ENCODE data around the gene RNF141.

DNA sequence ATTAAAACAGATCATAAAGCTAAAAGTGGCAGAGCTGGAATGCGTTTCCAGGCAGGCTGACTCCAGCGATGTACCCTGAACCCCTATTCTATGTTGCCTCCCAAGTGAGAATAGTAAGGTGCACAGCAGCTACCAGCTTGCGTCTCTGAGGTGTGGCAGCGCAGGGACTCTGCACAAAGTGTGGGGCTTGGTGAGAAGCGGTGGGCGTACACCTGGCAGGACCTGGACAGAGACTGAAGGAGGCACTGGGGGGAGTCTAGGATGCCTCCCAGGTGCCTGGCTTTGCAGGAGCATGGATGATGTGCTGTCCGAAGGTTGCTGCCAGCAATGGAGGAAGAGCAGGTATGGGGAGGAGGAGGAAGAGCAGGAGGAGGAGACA is 43.0 kb downstream of the RNF141 start:
- TF ChIP-seq, protein P1, sequence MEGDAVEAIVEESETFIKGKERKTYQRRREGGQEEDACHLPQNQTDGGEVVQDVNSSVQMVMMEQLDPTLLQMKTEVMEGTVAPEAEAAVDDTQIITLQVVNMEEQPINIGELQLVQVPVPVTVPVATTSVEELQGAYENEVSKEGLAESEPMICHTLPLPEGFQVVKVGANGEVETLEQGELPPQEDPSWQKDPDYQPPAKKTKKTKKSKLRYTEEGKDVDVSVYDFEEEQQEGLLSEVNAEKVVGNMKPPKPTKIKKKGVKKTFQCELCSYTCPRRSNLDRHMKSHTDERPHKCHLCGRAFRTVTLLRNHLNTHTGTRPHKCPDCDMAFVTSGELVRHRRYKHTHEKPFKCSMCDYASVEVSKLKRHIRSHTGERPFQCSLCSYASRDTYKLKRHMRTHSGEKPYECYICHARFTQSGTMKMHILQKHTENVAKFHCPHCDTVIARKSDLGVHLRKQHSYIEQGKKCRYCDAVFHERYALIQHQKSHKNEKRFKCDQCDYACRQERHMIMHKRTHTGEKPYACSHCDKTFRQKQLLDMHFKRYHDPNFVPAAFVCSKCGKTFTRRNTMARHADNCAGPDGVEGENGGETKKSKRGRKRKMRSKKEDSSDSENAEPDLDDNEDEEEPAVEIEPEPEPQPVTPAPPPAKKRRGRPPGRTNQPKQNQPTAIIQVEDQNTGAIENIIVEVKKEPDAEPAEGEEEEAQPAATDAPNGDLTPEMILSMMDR (IDR thresholded peaks at IDR 0.05; ENCODE audit: borderline replicate concordance, extremely low read depth, low read length, poor library complexity, severe bottlenecking), result no peak
- no peak for TF ChIP-seq EZH2 (IDR thresholded peaks at IDR 0.05; ENCODE audit: borderline replicate concordance, low read depth, low read length, severe bottlenecking)
